ENCODE results near the gene LARP4B. TPM values are rescaled to one million over a fixed set of nuclear protein-coding genes. Genes with fewer than 3 reads are reported as not detected.

Gene LARP4B
- total RNA-seq, 2 experiments from 2014 or later, result 86.1 to 101 TPM

- Mint-ChIP-seq H3K4me1 (peaks cover 50% of the 10 kb centered on the region), H3K27ac (peak overlapping the region; percentile 91), H3K36me3 (ENCODE audit: low read depth) (peaks cover 16% of the 10 kb centered on the region), H3K4me3 (peak overlapping the region; percentile 92), H3K9me3 (no peaks in the 10 kb centered on the region), H3K27me3 (no peaks in the 10 kb centered on the region)
- CTCF ChIA-PET, result interaction anchor here (0.7 kb wide), 1 partner anchor 33 kb away, joined by 3 read pairs; no protein-coding TSS in a partner anchor
- POLR2A ChIA-PET, result no interaction called here
- peak; percentile 11 for DNase-seq
Observed at GRCh38 chr10:929960-930624, 1.4 kb downstream of the LARP4B start.

GRCh38 chr10:927131-927530, 4.4 kb downstream of the LARP4B start:
- ChIA-PET POLR2A (no interaction called here), CTCF (no interaction called here)
- Mint-ChIP-seq H3K27ac (no peak overlapping the region), H3K4me3 (no peak overlapping the region), H3K9me3 (no peaks in the 10 kb centered on the region), H3K36me3 (ENCODE audit: low read depth) (peaks cover 27% of the 10 kb centered on the region), H3K27me3 (no peaks in the 10 kb centered on the region), H3K4me1 (peaks cover 58% of the 10 kb centered on the region)
- DNase-seq, result no peak

GRCh38 chr10:926075-926698, 5.3 kb downstream of the LARP4B start:
- Mint-ChIP-seq H3K36me3 (ENCODE audit: low read depth) (peaks cover 32% of the 10 kb centered on the region), H3K4me1 (peaks cover 62% of the 10 kb centered on the region), H3K9me3 (no peaks in the 10 kb centered on the region), H3K27me3 (no peaks in the 10 kb centered on the region), H3K4me3 (no peak overlapping the region), H3K27ac (no peak overlapping the region)
- no peak for DNase-seq
- ChIA-PET POLR2A (no interaction called here), CTCF (no interaction called here)

- H3K27ac Mint-ChIP-seq, result no peak overlapping the region
- ChIA-PET POLR2A (no interaction called here), CTCF (no interaction called here)
- H3K9me3 Mint-ChIP-seq, result no peaks in the 10 kb centered on the region
- peaks cover 53% of the 10 kb centered on the region for H3K4me1 Mint-ChIP-seq
- peaks cover 23% of the 10 kb centered on the region for H3K36me3 Mint-ChIP-seq (ENCODE audit: low read depth)
- no peak for DNase-seq
- H3K4me3 Mint-ChIP-seq, result no peak overlapping the region
- H3K27me3 Mint-ChIP-seq, result no peaks in the 10 kb centered on the region
Observed at GRCh38 chr10:924524-924859, 7.0 kb downstream of the LARP4B start.

- H3K27ac Mint-ChIP-seq, result no peak overlapping the region
- peaks cover 22% of the 10 kb centered on the region for H3K36me3 Mint-ChIP-seq (ENCODE audit: low read depth)
- no peaks in the 10 kb centered on the region for H3K9me3 Mint-ChIP-seq
- POLR2A ChIA-PET, result no interaction called here
- DNase-seq, result no peak
- CTCF ChIA-PET, result interaction anchor here (0.5 kb wide), 1 partner anchor 24 kb away, joined by 4 read pairs; no protein-coding TSS in a partner anchor
- H3K4me1 Mint-ChIP-seq, result peaks cover 50% of the 10 kb centered on the region
- no peak overlapping the region for H3K4me3 Mint-ChIP-seq
- H3K27me3 Mint-ChIP-seq, result no peaks in the 10 kb centered on the region
Observed at GRCh38 chr10:923844-924523, 7.5 kb downstream of the LARP4B start.

GRCh38 chr10:921471-922414, 9.8 kb downstream of the LARP4B start:
- no peak for DNase-seq
- CTCF ChIA-PET, result interaction anchor here (1.6 kb wide), 1 partner anchor 9 kb away, joined by 4 read pairs; no protein-coding TSS in a partner anchor
- H3K36me3 Mint-ChIP-seq (ENCODE audit: low read depth), result peaks cover 32% of the 10 kb centered on the region
- POLR2A ChIA-PET, result no interaction called here
- H3K9me3 Mint-ChIP-seq, result no peaks in the 10 kb centered on the region
- H3K4me1 Mint-ChIP-seq, result peaks cover 35% of the 10 kb centered on the region
- H3K27me3 Mint-ChIP-seq, result no peaks in the 10 kb centered on the region
- no peak overlapping the region for H3K4me3 Mint-ChIP-seq
- no peak overlapping the region for H3K27ac Mint-ChIP-seq

GRCh38 chr10:920450-920849, 11.1 kb downstream of the LARP4B start:
- H3K27ac Mint-ChIP-seq, result no peak overlapping the region
- H3K4me1 Mint-ChIP-seq, result peaks cover 26% of the 10 kb centered on the region
- no peaks in the 10 kb centered on the region for H3K9me3 Mint-ChIP-seq
- ChIA-PET POLR2A (no interaction called here), CTCF (no interaction called here)
- H3K4me3 Mint-ChIP-seq, result no peak overlapping the region
- H3K27me3 Mint-ChIP-seq, result no peaks in the 10 kb centered on the region
- H3K36me3 Mint-ChIP-seq (ENCODE audit: low read depth), result peaks cover 30% of the 10 kb centered on the region
- no peak for DNase-seq

GRCh38 chr10:919481-919880, 12.0 kb downstream of the LARP4B start:
- Mint-ChIP-seq H3K27ac (no peak overlapping the region), H3K9me3 (no peaks in the 10 kb centered on the region), H3K36me3 (ENCODE audit: low read depth) (peaks cover 29% of the 10 kb centered on the region), H3K27me3 (no peaks in the 10 kb centered on the region), H3K4me3 (no peak overlapping the region), H3K4me1 (peaks cover 20% of the 10 kb centered on the region)
- CTCF ChIA-PET, result no interaction called here
- POLR2A ChIA-PET, result no interaction called here
- no peak for DNase-seq

- H3K9me3 Mint-ChIP-seq, result no peaks in the 10 kb centered on the region
- CTCF ChIA-PET, result no interaction called here
- no peak overlapping the region for H3K27ac Mint-ChIP-seq
- H3K4me1 Mint-ChIP-seq, result peaks cover 19% of the 10 kb centered on the region
- POLR2A ChIA-PET, result no interaction called here
- DNase-seq, result no peak
- no peaks in the 10 kb centered on the region for H3K27me3 Mint-ChIP-seq
- peaks cover 24% of the 10 kb centered on the region for H3K36me3 Mint-ChIP-seq (ENCODE audit: low read depth)
- H3K4me3 Mint-ChIP-seq, result no peak overlapping the region
Observed at GRCh38 chr10:917999-918398, 13.5 kb downstream of the LARP4B start.

GRCh38 chr10:917416-917720, 14.1 kb downstream of the LARP4B start:
- Mint-ChIP-seq H3K4me3 (no peak overlapping the region), H3K4me1 (peaks cover 18% of the 10 kb centered on the region), H3K27ac (no peak overlapping the region), H3K9me3 (no peaks in the 10 kb centered on the region), H3K36me3 (ENCODE audit: low read depth) (peaks cover 23% of the 10 kb centered on the region), H3K27me3 (no peaks in the 10 kb centered on the region)
- CTCF ChIA-PET, result no interaction called here
- POLR2A ChIA-PET, result no interaction called here
- no peak for DNase-seq

GRCh38 chr10:916716-917415, 14.6 kb downstream of the LARP4B start:
- H3K9me3 Mint-ChIP-seq, result no peaks in the 10 kb centered on the region
- POLR2A ChIA-PET, result no interaction called here
- no peaks in the 10 kb centered on the region for H3K27me3 Mint-ChIP-seq
- peaks cover 18% of the 10 kb centered on the region for H3K4me1 Mint-ChIP-seq
- no peak overlapping the region for H3K4me3 Mint-ChIP-seq
- H3K27ac Mint-ChIP-seq, result no peak overlapping the region
- CTCF ChIA-PET, result no interaction called here
- no peak for DNase-seq
- peaks cover 25% of the 10 kb centered on the region for H3K36me3 Mint-ChIP-seq (ENCODE audit: low read depth)

GRCh38 chr10:909831-910230, 21.7 kb downstream of the LARP4B start:
- CTCF ChIA-PET, result no interaction called here
- H3K27ac Mint-ChIP-seq, result no peak overlapping the region

More at GRCh38 chr10:909831-910230, 21.7 kb downstream of the LARP4B start:
- H3K4me1 Mint-ChIP-seq, result peaks cover 15% of the 10 kb centered on the region
- no peaks in the 10 kb centered on the region for H3K27me3 Mint-ChIP-seq
- no peak overlapping the region for H3K4me3 Mint-ChIP-seq
- H3K36me3 Mint-ChIP-seq (ENCODE audit: low read depth), result peaks cover 23% of the 10 kb centered on the region
- no peaks in the 10 kb centered on the region for H3K9me3 Mint-ChIP-seq
- DNase-seq, result no peak
- POLR2A ChIA-PET, result no interaction called here
